Mesenchymal stem cell (in vitro differentiated cells and primary cell): Measurements from ENCODE around the gene MPL.

ENCODE experiments used
- DNase-seq: peaks from one replicate; pipeline ENCODE4 v3.0.0-alpha.2; 2013
- H2AFZ ChIP-seq: one replicate; pipeline ENCODE4 v1.6.1; 2013; ENCODE audit warnings: low read depth, mild to moderate bottlenecking, control low read depth, inconsistent platforms, low read length, moderate library complexity
- H2AK5ac ChIP-seq: 2 replicates; pipeline ENCODE4 v1.6.1; 2013; ENCODE audit warnings: low read length, moderate library complexity, mild to moderate bottlenecking, inconsistent platforms; ENCODE audit not compliant: severe bottlenecking
- H2BK120ac ChIP-seq: one replicate; pipeline ENCODE4 v1.6.1; 2013; ENCODE audit warnings: low read depth, mild to moderate bottlenecking, inconsistent platforms, low read length, moderate library complexity
- H2BK12ac ChIP-seq, 2 experiments: one replicate each; pipeline ENCODE4 v1.6.1; 2013; ENCODE audit warnings: inconsistent platforms in 2 of 2, low read length in 2 of 2, mild to moderate bottlenecking in 2 of 2, moderate library complexity in 2 of 2, control low read depth in 1 of 2
- H2BK15ac ChIP-seq: one replicate; pipeline ENCODE4 v1.6.1; 2013; ENCODE audit warnings: mild to moderate bottlenecking, low read depth, inconsistent platforms; ENCODE audit not compliant: poor library complexity, severe bottlenecking
- H2BK5ac ChIP-seq: 2 replicates; pipeline ENCODE4 v1.6.1; 2013; ENCODE audit warnings: low read depth, mild to moderate bottlenecking, low read length, control low read depth, inconsistent platforms; ENCODE audit not compliant: poor library complexity, severe bottlenecking
- H3K14ac ChIP-seq, 2 experiments: one replicate each; pipeline ENCODE4 v1.6.1; 2013; ENCODE audit warnings: inconsistent platforms in 2 of 2, low read length in 2 of 2, control low read depth in 1 of 2, mild to moderate bottlenecking in 1 of 2, moderate library complexity in 1 of 2
- H3K18ac ChIP-seq, 2 experiments: one replicate each; pipeline ENCODE4 v1.6.1; 2013; ENCODE audit warnings: inconsistent platforms in 2 of 2, low read length in 2 of 2, control low read depth in 1 of 2, low read depth in 1 of 2, mild to moderate bottlenecking in 1 of 2
- H3K23ac ChIP-seq, 2 experiments: one replicate each; pipeline ENCODE4 v1.6.1; 2013; ENCODE audit warnings: inconsistent platforms in 2 of 2, low read length in 2 of 2, mild to moderate bottlenecking in 2 of 2, moderate library complexity in 2 of 2, control low read depth in 1 of 2
- H3K27ac ChIP-seq: 2 replicates; pipeline ENCODE4 v1.5.1; 2013; ENCODE audit warnings: mild to moderate bottlenecking, moderate library complexity, low read length, control low read depth, inconsistent platforms; ENCODE audit not compliant: poor library complexity, severe bottlenecking
- H3K27me3 ChIP-seq, 2 experiments: 2 replicates each; pipeline versions ENCODE4 v1.6.1 to v1.7.0; 2013; ENCODE audit warnings: low read length in 2 of 2, mild to moderate bottlenecking in 2 of 2, moderate library complexity in 2 of 2, control low read depth in 1 of 2, inconsistent platforms in 1 of 2; ENCODE audit not compliant: control insufficient read depth in 1 of 2, insufficient read depth in 1 of 2
- H3K36me3 ChIP-seq, 2 experiments: 2 replicates each; pipeline versions ENCODE4 v1.6.1 to v1.7.0; 2013; ENCODE audit warnings: low read length in 2 of 2, control low read depth in 1 of 2, inconsistent platforms in 1 of 2, low read depth in 1 of 2, mild to moderate bottlenecking in 1 of 2; ENCODE audit not compliant: insufficient read depth in 2 of 2, control insufficient read depth in 1 of 2
- H3K4ac ChIP-seq, 2 experiments: one replicate each; pipeline ENCODE4 v1.6.1; 2013; ENCODE audit warnings: inconsistent platforms in 2 of 2, low read length in 2 of 2, mild to moderate bottlenecking in 2 of 2, moderate library complexity in 2 of 2, control low read depth in 1 of 2, low read depth in 1 of 2
- H3K4me1 ChIP-seq: 2 replicates; pipeline ENCODE4 v1.6.1; 2013; ENCODE audit warnings: low read depth, low read length, control low read depth; ENCODE audit not compliant: control insufficient read depth, insufficient read depth
- H3K4me2 ChIP-seq: 2 replicates; pipeline ENCODE4 v1.6.1; 2013; ENCODE audit warnings: low read length, mild to moderate bottlenecking, inconsistent platforms; ENCODE audit not compliant: poor library complexity, severe bottlenecking
- H3K4me3 ChIP-seq, 2 experiments: 2 replicates each; pipeline versions ENCODE4 v1.5.1 to v1.7.0; 2013; ENCODE audit warnings: low read length in 2 of 2, mild to moderate bottlenecking in 2 of 2, control low read depth in 1 of 2, low read depth in 1 of 2; ENCODE audit not compliant: insufficient read depth in 1 of 2
- H3K79me1 ChIP-seq: replicated peaks from 2 replicates; pipeline ENCODE4 v1.6.1; 2013; ENCODE audit warnings: mild to moderate bottlenecking, control low read depth, low read length, inconsistent platforms; ENCODE audit not compliant: poor library complexity, severe bottlenecking
- H3K9ac ChIP-seq: 2 replicates; pipeline ENCODE4 v1.7.0; 2013; ENCODE audit warnings: mild to moderate bottlenecking, low read length, moderate library complexity
- H3K9me3 ChIP-seq: 2 replicates; pipeline ENCODE4 v1.7.0; 2013; ENCODE audit warnings: mild to moderate bottlenecking, low read length; ENCODE audit not compliant: control insufficient read depth
- H4K8ac ChIP-seq: one replicate; pipeline ENCODE4 v1.6.1; 2013; ENCODE audit warnings: inconsistent platforms, mild to moderate bottlenecking, low read length, moderate library complexity
- H4K91ac ChIP-seq: one replicate; pipeline ENCODE4 v1.6.1; 2013; ENCODE audit warnings: mild to moderate bottlenecking, low read length, inconsistent platforms
- WGBS: methylation state at CpG from one replicate; pipeline ENCODE4 v1.1.7; 2013; ENCODE audit warnings: mixed read lengths; 5-methylcytosine and 5-hydroxymethylcytosine counted together

MPL gene

GRCh38 chr1:43363935-43364525 lies 26.4 kb downstream of the MPL start:
- 89% methylated on average over 5 of the region's 5 CpGs for WGBS
- no peak for DNase-seq
- Histone ChIP-seq H2AFZ (no peak overlapping the region), H3K36me3 (peaks cover 47 to 59% of the 10 kb centered on the region in 2 experiments), H3K27ac (no peak overlapping the region), H2AK5ac (no peak overlapping the region), H3K18ac (no peak overlapping the region), H3K9ac (no peak overlapping the region), H3K27me3 (no peaks in the 10 kb centered on the region), H2BK120ac (no peak overlapping the region), H3K23ac (no peak overlapping the region), H3K4me2 (no peak overlapping the region), H3K79me1 (peaks cover 15% of the 10 kb centered on the region), H3K4me1 (peaks cover 39% of the 10 kb centered on the region), H3K4ac (no peak overlapping the region), H4K8ac (no peak overlapping the region), H3K9me3 (no peaks in the 10 kb centered on the region), H2BK5ac (no peak overlapping the region), H3K14ac (no peak overlapping the region), H2BK12ac (no peak overlapping the region), H4K91ac (no peak overlapping the region), H3K4me3 (no peak overlapping the region), H2BK15ac (no peak overlapping the region)

- no peak overlapping the region for H3K4me2 ChIP-seq
- DNase-seq, result no peak
- H3K23ac ChIP-seq, result peak overlapping the region in 1 of 2 experiments; percentile 7
- H2BK5ac ChIP-seq, result no peak overlapping the region
- 94% methylated on average over 2 of the region's 2 CpGs for WGBS
- no peak overlapping the region for H2AFZ ChIP-seq
- H2BK12ac ChIP-seq, result no peak overlapping the region
- no peak overlapping the region for H4K8ac ChIP-seq
- peaks cover 25% of the 10 kb centered on the region for H3K4me1 ChIP-seq
- peak overlapping the region in 1 of 2 experiments; percentile 97 for H3K4me3 ChIP-seq
- H3K9me3 ChIP-seq, result no peaks in the 10 kb centered on the region
- no peak overlapping the region for H3K18ac ChIP-seq
- H3K14ac ChIP-seq, result no peak overlapping the region
- H2AK5ac ChIP-seq, result no peak overlapping the region
- no peaks in the 10 kb centered on the region for H3K27me3 ChIP-seq
- no peak overlapping the region for H3K27ac ChIP-seq
- peaks cover 19% of the 10 kb centered on the region for H3K79me1 ChIP-seq
- no peak overlapping the region for H4K91ac ChIP-seq
- H3K9ac ChIP-seq, result peak overlapping the region; percentile 95
- no peak overlapping the region for H2BK15ac ChIP-seq
- peak overlapping the region; percentile 55 for H2BK120ac ChIP-seq
- H3K36me3 ChIP-seq, result peaks cover 44 to 51% of the 10 kb centered on the region in 2 experiments
- H3K4ac ChIP-seq, result no peak overlapping the region
These were observed 28.1 kb downstream of the MPL start for GRCh38 chr1:43365678-43366077.

- no peak for DNase-seq
- Histone ChIP-seq H3K9me3 (no peaks in the 10 kb centered on the region), H3K9ac (peak overlapping the region; percentile 95), H2AK5ac (no peak overlapping the region), H3K14ac (no peak overlapping the region), H3K79me1 (peaks cover 19% of the 10 kb centered on the region), H4K91ac (peak overlapping the region; percentile 52), H3K4me3 (peak overlapping the region; percentile 81 to 97), H3K4me2 (peak overlapping the region; percentile 64), H4K8ac (peak overlapping the region; percentile 4), H2BK120ac (peak overlapping the region; percentile 55), H3K4ac (peak overlapping the region; percentile 60 to 76), H3K27me3 (no peaks in the 10 kb centered on the region), H3K4me1 (peaks cover 24% of the 10 kb centered on the region), H3K36me3 (peaks cover 39 to 46% of the 10 kb centered on the region in 2 experiments), H3K23ac (peak overlapping the region; percentile 7 to 23), H2BK5ac (no peak overlapping the region), H2AFZ (no peak overlapping the region), H2BK12ac (no peak overlapping the region), H3K27ac (no peak overlapping the region), H2BK15ac (no peak overlapping the region), H3K18ac (peak overlapping the region in 1 of 2 experiments; percentile 67)
- WGBS, result 69% methylated on average over 8 of the region's 11 CpGs
These were observed 28.6 kb downstream of the MPL start for GRCh38 chr1:43366179-43366578.

GRCh38 chr1:43366601-43367025 lies 29.0 kb downstream of the MPL start:
- H2BK120ac ChIP-seq, result peak overlapping the region; percentile 55

More at GRCh38 chr1:43366601-43367025, 29.0 kb downstream of the MPL start:
- Histone ChIP-seq H3K9me3 (no peaks in the 10 kb centered on the region), H4K91ac (peak overlapping the region; percentile 96), H3K4ac (peak overlapping the region; percentile 76 to 94), H3K23ac (peak overlapping the region in 1 of 2 experiments; percentile 23), H2AFZ (no peak overlapping the region), H3K14ac (peak overlapping the region in 1 of 2 experiments; percentile 94), H2BK5ac (no peak overlapping the region), H3K27ac (no peak overlapping the region), H3K79me1 (peaks cover 20% of the 10 kb centered on the region), H3K27me3 (no peaks in the 10 kb centered on the region), H4K8ac (peak overlapping the region; percentile 98), H2BK12ac (no peak overlapping the region), H3K9ac (peak overlapping the region; percentile 95), H3K18ac (peak overlapping the region; percentile 93 to 96), H3K36me3 (peaks cover 38 to 41% of the 10 kb centered on the region in 2 experiments), H2BK15ac (peak overlapping the region; percentile 36), H3K4me3 (peak overlapping the region; percentile 81 to 97), H2AK5ac (peak overlapping the region; percentile 22), H3K4me2 (peak overlapping the region; percentile 64), H3K4me1 (peaks cover 24% of the 10 kb centered on the region)
- peak; percentile 10 for DNase-seq
- 28% methylated on average over 4 of the region's 5 CpGs for WGBS
